GM19452 (cell line): ENCODE data around the gene PROX1.

Experiments
- ATAC-seq: cut with Tn5 transposase; IDR thresholded peaks from one replicate; pipeline ENCODE4 v1.9.1; 2021; ENCODE audit not compliant: unreplicated experiment

The PROX1 gene

DNA sequence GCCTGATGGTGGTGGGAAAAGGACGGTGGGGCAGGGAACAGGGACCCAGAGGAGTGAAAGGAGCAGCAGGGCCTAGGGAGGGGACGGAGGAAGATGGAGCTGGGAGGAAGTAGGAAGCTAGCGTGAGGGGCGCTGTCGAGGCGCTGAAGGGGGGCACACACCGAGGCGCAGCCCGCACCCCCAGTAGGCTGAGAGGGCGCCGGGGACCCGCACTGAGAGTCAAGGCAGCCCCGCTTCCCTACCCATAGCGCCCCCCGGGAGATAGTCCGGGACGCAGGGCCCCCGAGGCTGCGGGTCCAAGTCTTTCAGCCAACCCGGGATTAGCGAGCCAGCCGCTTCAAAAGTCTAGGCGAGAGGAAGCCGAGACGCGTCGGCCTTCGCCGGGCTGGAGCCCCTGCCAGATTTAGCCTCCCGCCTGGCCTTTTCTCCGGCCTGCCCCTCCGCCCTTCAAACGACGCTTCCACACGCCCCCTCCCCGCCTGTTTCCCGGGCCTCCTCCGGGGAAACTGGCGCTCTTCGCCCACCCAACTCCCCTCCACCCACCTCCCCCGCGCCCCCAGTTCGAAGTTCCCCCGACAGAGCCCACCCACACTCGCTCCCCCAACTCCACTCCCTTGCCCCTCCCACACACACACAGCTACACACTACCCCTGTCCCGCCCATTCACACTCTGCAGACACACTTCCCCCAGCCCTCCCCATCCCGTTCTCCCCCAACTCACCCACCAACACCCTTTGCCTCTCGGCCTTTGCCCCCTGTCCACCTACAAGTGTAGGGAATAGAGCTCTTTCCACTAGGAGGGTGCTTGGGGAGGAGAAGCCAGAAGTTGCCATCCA lies 7.8 kb upstream of the PROX1 start:
- no peak for ATAC-seq

DNA sequence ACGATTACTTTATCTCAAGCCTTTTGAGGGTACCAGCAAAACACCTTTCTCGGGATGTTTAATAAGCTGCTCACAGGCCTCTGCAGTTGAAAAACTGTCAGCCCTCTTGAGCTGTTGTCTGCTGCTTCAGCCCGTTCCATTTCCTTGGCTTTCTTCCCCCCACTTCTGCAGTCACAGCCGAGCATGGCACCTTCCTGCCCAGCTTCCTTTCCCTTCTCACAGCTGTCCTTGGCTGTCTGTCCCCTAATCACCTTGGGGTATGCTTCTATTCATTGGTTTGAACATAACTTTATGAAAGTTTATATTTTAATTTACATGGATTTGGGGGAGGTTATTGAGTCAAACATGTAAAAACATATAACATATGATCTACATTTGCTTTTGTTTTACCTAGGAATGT lies 6.9 kb upstream of the PROX1 start:
- no peak for ATAC-seq

- no peak for ATAC-seq
These were observed 5.5 kb upstream of the PROX1 start for GRCh38 chr1:213982289-213982671.

- ATAC-seq, result no peak
These were observed 4.9 kb upstream of the PROX1 start for GRCh38 chr1:213982672-213983492.

DNA sequence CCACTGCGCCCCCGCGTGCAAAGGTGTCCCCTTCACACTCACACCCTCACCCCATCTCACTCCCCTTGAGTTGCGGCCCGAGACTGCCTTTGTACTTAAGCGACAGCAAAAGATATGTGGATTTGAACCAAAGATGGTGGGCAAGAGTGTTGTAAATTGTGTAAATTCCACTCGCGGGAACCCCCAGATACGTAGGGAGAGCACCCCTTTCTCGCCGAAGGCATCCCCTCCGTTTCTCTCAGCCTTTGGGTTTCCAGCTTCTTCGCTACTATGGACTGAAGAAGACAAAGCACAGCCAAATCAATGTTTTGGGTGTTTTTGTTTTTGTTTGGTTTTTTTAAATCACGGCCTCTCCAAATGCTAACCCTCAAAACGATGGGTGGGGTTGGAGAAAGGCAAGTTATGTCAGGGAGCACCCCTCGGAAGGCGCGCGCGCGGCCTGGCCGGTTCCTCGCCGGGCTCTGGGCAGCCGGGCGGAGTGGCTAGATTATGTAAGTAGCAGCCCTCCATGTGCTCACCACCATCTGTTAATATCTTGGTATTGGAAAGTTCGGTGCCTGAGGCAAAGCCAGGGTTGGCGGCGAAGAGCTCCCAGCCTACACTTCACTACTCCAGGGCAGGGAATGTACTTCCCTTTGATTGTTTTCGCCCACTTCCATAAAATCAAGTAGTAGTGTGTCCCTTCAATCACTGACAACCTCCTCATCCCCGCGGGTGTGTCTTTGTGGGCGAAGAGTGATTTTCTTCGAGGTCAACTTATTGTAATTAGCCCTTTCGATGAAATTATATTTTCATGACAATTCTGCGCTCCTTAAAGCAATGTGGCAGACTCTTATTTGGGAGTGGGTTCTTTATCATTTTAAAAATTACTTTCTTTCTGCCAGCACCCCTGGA lies 4.0 kb upstream of the PROX1 start:
- no peak for ATAC-seq

- ATAC-seq, result no peak
These were observed 3.2 kb upstream of the PROX1 start for GRCh38 chr1:213984387-213985208.

DNA sequence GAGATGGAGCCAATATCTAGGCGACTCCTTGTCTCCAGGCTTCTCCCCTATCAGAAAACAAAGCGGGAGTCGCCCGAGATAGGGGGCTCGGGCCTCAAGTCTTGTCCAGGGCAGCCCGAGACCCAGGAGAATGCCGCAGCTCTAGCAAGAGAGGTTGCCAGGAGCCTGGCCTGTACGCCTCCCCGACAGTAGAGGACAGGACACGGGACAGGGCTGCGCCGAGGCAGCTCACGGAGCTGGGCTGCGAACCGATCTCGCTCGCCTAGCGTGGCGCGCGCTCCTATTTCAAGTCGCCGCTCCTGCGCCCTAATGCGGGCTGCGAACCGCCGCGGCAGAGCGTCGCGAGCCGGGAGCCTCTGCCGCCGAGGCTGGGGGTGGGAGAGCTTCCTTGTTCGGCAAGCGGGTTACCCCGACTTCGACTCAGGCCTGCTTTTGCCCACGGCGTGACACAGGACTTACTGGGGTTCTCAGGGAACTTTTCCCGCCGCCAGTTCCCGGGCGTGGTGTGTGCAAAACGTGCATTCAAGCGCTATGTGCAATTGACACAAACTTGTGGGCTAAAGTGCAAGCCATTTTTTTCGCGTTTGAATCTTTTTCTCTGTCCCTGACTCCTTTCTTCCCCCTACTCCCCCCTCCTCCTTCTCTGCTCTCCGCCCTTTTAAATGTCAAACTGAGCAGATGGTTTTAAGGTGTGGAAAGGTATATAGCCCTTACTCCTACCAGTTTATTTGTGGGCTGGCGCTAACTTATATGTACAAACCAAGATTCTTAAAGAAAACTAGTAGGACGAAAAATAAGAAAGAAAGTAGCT lies 2.4 kb upstream of the PROX1 start:
- no peak for ATAC-seq

GRCh38 chr1:213986020-213986924 lies 1.5 kb upstream of the PROX1 start:
- ATAC-seq, result no peak

GRCh38 chr1:213986925-213987250 lies 885 bp upstream of the PROX1 start:
- ATAC-seq, result no peak

DNA sequence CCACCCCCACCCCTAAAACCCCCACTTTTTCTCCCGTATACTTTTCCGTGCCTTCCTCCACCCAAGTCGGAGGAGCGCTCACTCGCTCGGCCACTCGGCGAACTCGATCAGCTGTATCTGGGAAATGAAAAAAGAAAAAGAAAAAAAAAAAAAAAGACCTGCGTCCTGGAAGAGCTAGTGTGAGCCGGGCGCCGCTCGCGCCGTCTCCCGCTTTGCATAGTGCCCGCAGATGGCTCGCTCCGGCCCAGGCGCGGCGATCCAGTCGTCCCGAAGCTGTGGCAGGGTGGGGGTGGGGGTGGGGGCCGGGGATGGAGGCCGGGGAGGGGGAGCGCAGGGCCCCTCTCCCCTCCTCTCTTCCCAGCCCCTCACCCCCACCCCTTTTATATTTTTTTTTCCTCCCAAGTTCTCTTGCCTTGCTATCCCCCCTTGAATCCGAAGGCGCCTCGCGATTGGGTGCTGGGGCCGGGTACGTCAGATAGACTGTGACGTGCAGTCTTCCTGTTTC lies 299 bp upstream of the PROX1 start:
- ATAC-seq, result peak; percentile 68

GRCh38 chr1:213988507-213989001 lies 781 bp downstream of the PROX1 start:
- no peak for ATAC-seq

- no peak for ATAC-seq
These were observed 1.5 kb downstream of the PROX1 start for GRCh38 chr1:213989002-213989855.

GRCh38 chr1:213993929-213994328 lies 6.2 kb downstream of the PROX1 start:
- no peak for ATAC-seq

GRCh38 chr1:213994888-213995287 lies 7.1 kb downstream of the PROX1 start:
- ATAC-seq, result no peak

DNA sequence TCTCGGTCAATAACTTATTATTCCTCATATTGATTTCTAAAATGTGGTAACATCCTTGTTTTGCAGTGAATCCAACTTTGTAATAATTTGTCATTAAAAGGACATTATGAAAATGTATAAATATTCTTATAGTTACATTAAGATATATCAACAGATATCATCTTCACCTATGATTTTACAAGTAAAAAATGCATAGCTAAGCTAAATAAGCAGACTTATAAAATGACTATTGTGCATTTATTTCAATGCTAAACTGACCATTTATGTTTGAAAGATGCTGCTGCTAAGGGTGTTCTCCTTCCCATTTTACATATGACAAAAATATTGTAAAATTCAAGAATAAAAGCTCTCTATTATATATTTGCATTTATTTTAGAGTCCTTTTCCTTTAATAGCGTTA lies 7.8 kb downstream of the PROX1 start:
- ATAC-seq, result no peak

- ATAC-seq, result no peak
These were observed 8.7 kb downstream of the PROX1 start for GRCh38 chr1:213996320-213997037.
